GM21576 (cell line): Measurements from ENCODE around the gene CTRB2.
"Not testable (repeated sequence)": the region's sequence is repeated elsewhere in the genome, so short reads cannot be mapped to it uniquely, and the experiment has no call there.

Experiments used
- ATAC-seq: cut with Tn5 transposase; IDR thresholded peaks from one replicate; pipeline ENCODE4 v1.9.1; 2021; ENCODE audit warnings: mild to moderate bottlenecking, moderate library complexity; ENCODE audit not compliant: unreplicated experiment

The CTRB2 gene

DNA sequence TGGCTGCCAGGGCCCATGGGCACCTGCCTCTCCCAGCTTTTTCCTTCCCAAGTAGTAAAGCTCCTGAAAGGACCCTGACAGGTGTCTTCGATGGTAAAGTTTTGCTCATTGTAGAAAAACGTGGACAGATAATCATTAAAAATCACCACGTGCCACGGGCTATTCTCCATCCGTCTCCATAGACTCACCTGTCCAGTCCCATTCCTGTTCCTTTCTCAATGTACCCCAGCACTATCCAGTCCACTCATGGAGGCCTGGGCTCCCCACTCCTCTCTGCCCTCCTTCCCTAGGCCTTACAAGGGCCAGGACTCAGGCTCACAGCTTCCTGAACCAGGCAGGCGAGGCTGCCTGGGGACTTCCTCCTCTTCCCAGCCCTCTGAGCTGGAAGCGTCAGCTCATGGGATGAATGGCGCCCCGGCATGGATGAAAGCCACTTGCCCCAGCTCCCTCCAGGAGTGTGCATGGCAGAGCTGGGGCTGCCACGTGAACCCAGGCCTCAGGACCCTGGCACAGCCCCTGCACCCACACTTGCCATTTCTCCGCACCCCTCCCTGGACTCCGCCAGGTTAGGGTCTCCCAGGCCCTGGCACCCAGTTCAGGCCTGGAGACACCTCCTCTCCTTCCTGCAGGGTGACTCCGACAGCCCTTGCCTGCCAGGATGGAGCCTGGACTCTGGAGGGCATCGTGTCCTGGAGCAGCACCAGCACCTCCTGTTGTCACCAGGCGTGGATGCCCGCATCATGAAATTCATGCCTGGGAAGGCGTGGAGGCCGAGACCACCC is 20.6 kb upstream of the CTRB2 start:
- no peak for ATAC-seq

- no peak for ATAC-seq
Observed at GRCh38 chr16:75226550-75227360, 19.8 kb upstream of the CTRB2 start.

DNA sequence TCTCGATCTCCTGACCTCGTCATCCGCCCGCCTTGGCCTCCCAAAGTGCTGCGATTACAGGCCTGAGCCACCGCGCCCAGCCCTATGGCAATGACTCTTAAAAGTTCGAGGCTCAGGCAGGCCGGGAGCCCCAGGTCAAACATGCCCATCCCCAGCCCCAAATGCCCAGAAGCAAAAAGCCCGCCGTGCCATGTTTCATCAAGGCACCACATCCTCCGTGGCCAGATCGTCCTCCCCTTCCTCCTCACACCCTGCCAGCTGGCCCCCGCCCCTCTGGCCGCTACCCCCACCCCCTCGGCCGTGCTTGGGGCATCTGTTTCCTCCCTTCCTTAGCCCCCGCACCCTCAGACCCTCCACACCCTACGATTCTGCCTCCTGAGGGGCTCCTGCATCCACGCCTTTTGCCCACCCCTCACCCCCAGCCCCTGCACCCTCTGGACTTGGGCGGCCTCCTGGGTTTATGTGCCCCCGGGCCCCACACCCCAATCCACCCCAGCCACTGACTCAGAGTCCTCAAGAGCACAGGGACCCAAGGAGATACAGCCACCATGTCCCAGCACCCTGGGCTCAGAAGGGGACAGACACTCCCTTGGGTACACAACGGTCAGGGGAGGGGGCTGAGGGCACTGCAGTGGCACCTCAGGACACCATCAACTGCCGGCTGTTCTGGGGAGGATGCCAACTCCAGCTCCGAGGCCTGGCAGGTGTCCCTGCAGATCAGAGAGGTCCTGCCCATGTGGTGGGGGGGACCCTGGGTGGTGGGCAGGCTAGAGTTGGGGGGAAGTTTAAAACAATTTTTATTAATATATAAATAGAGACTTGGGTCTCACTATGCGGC is 18.9 kb upstream of the CTRB2 start:
- ATAC-seq, result no peak

- no peak for ATAC-seq
Observed at GRCh38 chr16:75225092-75225491, 18.1 kb upstream of the CTRB2 start.

DNA sequence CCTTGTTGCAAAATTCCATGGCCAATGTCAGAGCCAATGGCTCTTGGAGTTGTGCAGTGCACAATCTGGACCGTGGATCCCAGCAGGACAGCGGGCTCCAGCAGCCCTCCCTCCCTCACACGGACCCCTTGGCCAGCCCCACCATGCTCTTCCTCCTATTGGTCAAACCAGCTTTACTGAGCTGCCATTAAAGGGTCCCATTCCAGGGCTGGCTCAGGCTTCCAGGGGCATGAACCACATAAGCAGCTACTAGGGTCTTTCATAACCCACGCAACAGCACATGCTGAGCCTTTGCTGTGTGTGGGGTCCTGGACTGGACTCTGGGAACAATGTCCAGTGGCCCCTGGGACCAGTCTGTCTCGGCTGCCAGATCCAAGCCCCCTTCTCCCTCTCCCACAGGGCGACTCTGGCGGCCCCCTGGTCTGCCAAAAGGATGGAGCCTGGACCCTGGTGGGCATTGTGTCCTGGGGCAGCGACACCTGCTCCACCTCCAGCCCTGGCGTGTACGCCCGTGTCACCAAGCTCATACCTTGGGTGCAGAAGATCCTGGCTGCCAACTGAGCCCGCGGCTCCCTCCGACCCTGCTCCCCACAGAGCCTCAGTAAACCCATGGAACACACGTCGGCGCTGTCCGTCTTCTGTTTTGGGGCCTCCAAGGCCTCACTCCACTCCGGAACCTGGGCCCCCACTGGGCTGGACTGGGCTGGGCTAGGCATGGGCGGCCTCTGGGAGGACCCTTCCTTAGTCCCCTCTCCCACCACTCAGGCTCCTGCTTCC is 17.5 kb upstream of the CTRB2 start:
- ATAC-seq, result no peak

DNA sequence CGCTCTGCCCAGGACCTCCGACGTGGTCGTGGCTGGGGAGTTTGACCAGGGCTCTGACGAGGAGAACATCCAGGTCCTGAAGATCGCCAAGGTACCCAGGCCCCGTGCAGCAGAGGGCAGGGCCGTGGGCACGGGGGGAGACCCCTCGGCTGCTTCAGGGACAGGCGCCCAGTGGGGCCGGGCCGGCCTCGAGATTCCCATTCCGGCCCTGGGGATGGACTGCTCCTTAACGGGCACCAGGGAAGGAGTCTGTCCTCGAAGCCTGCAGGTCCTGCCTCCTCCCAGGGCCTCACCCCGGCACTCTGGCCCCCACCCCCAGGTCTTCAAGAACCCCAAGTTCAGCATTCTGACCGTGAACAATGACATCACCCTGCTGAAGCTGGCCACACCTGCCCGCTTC is 16.2 kb upstream of the CTRB2 start:
- not testable (repeated sequence) for ATAC-seq

- no peak for ATAC-seq
Observed at GRCh38 chr16:75222271-75222783, 15.4 kb upstream of the CTRB2 start.

DNA sequence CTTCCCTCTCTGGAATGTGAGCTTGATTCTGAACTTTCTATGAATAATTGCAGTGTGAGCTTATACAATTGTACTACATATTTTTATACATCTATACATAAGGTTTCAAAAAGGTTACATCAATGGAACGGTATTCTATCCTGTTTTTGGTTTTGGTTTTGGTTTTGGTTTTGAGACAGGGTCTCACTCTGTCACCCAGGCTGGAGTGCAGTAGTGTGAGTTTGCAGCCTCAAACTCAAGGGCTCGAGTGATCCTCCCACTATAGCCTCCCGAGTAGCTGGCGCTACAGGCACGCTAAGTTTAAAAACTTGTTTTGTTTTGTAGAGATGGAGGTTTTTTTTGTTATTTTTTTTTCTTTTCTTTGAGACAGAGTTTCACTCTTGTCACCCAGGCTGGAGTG is 12.9 kb upstream of the CTRB2 start:
- ATAC-seq, result peak; percentile 54

GRCh38 chr16:75219088-75219487 is 12.1 kb upstream of the CTRB2 start:
- no peak for ATAC-seq

- peak; percentile 62 for ATAC-seq
Observed at GRCh38 chr16:75218256-75219076, 11.5 kb upstream of the CTRB2 start, which contains the start of gene CTRB1. Gene CTRB1 (plus strand): TSS chr16:75218988. CDS start chr16:75219008, 20 bp downstream.

- no peak for ATAC-seq
Observed at GRCh38 chr16:75217389-75217851, 10.5 kb upstream of the CTRB2 start.

GRCh38 chr16:75216576-75216975 is 9.6 kb upstream of the CTRB2 start:
- no peak for ATAC-seq

GRCh38 chr16:75216127-75216526 is 9.2 kb upstream of the CTRB2 start:
- no peak for ATAC-seq

- ATAC-seq, result not testable (repeated sequence)
Observed at GRCh38 chr16:75211286-75211685, 4.3 kb upstream of the CTRB2 start.

GRCh38 chr16:75209944-75210343 is 3.0 kb upstream of the CTRB2 start:
- ATAC-seq, result no peak

DNA sequence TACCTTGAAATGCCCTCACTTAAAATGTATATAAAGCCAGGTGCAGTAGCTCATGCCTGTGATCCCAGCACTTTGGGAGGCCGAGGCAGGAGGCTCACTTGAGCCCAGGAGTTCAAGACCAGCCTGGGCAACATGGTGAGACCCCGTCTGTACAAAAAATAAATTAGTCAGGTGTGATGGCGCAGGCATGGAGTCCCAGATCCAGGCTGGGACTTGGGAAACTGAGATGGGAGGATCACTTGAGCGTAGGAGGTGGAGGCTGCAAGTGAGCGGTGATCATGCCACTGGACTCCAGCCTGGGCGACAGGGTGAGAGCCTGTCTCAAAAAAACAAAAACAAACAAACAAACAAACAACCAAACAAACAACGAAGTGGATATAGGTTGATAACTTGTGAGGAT is 2.6 kb upstream of the CTRB2 start:
- not testable (repeated sequence) for ATAC-seq

DNA sequence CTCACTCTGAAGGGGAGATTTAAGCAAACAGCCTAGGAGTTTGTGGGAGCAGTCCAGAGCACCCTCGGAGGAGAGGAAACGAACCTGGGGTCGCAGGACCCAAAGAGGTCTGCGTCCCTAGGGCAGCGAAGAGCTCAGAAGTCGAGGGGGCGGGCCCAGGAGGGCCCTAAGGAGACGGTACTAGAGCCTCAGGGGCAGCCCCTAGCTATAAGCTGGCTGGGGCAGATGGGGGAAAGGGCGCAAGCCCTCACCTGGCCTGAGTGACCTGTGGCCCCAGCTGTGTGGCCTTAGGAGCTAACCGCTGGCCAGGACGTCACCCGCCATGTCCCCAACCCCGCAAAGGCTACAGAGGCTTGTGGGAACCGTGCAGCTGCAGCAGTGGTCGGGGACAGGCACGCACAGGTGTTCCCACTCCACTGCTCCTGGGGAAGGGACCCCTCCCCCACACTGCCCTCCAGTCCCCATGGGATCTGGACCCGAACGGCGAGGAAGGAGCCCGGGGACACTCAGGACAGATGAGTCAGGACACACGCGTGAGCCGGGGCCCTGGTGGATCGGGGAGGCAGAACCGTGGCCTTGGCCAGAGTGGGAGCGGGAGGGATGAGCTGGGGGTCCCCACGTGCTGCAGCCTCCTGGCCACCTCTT is 2.0 kb upstream of the CTRB2 start:
- no peak for ATAC-seq

DNA sequence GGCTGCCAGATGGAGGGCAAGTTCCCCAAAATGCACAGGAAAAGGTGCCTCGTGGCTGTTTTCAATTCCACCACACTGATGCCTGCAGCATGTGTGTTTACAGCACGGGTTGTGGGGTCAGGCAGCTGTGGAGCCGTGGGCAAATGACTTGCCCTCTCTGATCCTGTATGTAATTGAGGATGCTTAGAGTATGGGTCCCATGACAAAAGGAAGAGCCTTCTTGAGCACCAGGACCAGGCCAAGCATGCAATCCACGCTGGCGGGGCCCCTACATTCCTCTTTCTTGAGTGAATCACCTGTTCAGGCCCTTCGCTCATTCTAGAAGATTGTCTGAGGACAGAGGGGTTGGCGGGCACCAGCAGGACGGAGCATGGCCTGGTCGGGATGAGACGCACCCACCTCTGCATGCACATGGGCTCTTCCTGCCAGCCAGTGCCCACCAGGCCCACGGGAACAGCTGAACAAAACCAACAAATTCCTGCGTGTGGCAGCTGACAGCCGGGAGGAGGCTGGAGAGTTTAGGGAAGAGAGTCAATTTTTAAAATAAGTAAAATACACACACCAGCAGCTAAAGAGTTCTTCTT is 1.4 kb upstream of the CTRB2 start:
- no peak for ATAC-seq
